B cell (primary cell): ENCODE measurements around the gene BHLHE41.

Source experiments
- CTCF ChIP-seq: fragments of 200-600 bp; IDR thresholded peaks from one replicate; pipeline ENCODE4 v1.8.0; 2022; ENCODE audit warnings: antibody characterized with exemption, mild to moderate bottlenecking
- EZH2 ChIP-seq: IDR thresholded peaks from 2 replicates; pipeline ENCODE4 v1.6.1; 2012; ENCODE audit warnings: borderline replicate concordance, low read depth, mild to moderate bottlenecking, moderate library complexity, low read length; ENCODE audit not compliant: insufficient read depth, poor library complexity, severe bottlenecking

DNA sequence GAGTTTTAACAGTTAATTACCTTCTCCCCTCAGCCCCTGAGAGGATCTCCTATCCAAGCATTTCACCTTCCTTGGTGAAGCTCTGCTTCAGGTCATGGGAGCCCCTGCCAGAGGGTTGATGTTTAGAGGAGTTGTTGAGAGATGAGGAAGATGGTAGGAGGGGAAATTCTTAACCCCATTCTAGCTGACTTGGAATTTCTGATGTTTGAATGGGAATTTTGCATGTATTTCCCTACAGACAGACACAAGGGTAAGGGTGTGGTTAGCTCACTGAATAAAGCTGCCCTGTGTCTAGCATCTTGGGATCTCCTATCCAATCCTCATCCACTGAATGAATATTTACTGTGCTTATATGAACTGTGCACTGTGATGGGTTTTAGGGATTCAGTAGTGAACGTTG, 7.1 kb upstream of the BHLHE41 start:
- TF ChIP-seq EZH2 (no peak), CTCF (no peak)
